ENCODE data around the gene SEC22C.
"Not testable (repeated sequence)": the region's sequence is repeated elsewhere in the genome, so short reads cannot be mapped to it uniquely, and the experiment has no call there.

SEC22C gene, protein sequence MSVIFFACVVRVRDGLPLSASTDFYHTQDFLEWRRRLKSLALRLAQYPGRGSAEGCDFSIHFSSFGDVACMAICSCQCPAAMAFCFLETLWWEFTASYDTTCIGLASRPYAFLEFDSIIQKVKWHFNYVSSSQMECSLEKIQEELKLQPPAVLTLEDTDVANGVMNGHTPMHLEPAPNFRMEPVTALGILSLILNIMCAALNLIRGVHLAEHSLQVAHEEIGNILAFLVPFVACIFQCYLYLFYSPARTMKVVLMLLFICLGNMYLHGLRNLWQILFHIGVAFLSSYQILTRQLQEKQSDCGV

DNA sequence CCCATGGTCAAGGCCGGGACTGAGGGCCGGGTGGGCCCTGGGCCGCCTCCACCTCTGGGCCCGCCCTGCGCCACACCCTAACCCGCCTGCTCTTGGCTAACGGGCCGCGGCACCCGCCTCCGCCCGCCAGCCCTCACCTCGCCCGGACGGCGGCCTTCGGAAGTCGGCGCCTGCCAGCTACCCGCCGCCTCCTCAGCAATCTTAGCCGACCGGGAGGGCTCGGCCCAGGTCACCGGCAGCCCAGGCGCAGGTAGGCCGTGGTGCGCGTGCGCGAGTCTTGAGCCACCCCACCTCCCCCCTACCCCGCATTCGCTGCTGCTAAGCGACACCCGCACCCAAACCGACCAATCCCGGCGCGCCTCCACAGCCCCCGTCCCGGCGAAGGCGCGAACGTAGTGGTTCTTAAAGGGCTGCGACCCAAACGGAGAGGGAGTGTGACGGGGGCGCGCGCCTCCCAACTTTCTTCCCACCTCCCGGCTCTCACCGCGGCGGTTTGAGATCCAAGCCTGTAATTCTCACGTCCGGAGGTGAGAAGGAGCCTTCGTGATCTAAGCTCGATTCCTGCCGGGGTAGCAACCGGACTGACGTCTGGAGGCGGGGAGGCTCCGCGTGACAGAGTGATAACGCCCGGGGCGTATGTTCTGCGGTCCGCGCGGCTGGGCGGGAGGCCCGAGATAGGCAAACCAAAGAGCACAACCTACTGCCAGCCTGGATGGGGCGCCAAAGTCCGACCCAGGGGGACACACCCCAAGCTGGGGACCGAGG, at the start of gene SEC22C:
SEC22C (minus strand) TSS at position 259 of the 765 bp plus-strand sequence. CDS start 12,921 bp downstream, outside the sequence.
- peak; percentile 69 to 74 for DNase-seq (ENCODE audit: low read depth in 2 of 2)

- DNase-seq (ENCODE audit: low read depth in 2 of 2): no peak
Measured at GRCh38 chr3:42613462-42613861, 31.7 kb upstream of the SEC22C start.

- no peak for DNase-seq (ENCODE audit: low read depth in 2 of 2)
Measured at GRCh38 chr3:42612928-42613327, 31.2 kb upstream of the SEC22C start.

GRCh38 chr3:42612217-42612616, 30.4 kb upstream of the SEC22C start:
- DNase-seq (ENCODE audit: low read depth in 2 of 2): no peak

DNA sequence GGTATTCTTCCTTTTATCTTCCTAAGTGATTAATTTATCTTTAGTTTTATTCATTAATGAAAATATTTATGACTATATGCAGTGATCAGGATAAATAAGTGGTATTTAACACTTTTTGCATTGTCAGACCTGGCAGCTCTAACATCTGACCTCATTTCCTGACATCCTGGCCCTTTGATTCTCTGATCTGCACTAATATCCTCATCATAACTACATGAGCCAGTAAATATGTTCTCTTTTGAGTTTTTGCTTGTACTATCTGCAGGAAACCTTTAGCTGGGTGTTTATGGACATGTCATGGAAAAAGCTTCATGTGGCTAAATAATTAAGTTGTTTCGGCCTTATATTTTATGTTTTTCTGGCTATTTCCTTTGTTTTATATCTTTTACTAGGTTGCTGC, 29.2 kb upstream of the SEC22C start:
- no peak for DNase-seq (ENCODE audit: low read depth in 2 of 2)

DNA sequence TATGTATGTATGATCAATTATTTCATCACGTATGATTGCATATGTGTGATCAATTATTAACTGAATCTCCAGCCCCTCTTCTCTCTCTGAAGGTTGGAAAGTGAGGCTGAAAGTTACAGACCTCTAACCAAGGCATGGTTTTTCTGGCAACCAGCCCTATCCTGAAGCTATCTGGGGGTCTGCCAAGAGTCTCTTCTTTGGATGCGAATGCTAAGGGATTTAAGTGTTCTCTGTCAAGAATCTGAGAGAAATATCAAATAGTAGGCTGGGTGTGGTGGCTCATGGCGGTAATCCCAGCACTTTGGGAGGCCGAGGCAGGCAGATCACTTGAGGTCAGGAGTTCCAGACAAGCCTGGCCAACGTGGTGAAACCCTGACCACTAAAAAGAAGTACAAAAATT, 26.8 kb upstream of the SEC22C start:
- peak in 1 of 2 experiments; percentile 8 for DNase-seq (ENCODE audit: low read depth in 2 of 2)

- DNase-seq (ENCODE audit: low read depth in 2 of 2): no peak
Measured at GRCh38 chr3:42605546-42606173, 23.9 kb upstream of the SEC22C start.

DNA sequence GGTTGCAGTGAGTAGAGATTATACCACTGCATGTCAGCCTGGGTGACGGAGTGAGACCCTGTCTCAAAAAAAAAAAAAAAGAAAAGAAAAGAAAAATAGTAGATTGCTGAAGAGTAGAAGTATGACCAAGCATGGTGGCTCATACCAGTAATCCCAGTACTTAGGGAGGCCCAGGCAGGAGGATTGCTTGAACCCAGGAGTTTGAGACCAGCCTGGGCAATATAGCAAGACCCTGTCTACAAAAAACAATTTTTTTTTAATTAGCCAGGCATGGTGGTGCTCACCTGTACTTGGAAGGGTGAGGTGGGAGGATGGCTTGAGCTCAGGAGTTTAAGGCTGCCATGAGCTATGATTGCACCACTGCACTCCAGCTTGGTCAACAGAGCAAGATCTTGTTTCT, 21.2 kb upstream of the SEC22C start:
- DNase-seq (ENCODE audit: low read depth in 2 of 2): no peak

DNA sequence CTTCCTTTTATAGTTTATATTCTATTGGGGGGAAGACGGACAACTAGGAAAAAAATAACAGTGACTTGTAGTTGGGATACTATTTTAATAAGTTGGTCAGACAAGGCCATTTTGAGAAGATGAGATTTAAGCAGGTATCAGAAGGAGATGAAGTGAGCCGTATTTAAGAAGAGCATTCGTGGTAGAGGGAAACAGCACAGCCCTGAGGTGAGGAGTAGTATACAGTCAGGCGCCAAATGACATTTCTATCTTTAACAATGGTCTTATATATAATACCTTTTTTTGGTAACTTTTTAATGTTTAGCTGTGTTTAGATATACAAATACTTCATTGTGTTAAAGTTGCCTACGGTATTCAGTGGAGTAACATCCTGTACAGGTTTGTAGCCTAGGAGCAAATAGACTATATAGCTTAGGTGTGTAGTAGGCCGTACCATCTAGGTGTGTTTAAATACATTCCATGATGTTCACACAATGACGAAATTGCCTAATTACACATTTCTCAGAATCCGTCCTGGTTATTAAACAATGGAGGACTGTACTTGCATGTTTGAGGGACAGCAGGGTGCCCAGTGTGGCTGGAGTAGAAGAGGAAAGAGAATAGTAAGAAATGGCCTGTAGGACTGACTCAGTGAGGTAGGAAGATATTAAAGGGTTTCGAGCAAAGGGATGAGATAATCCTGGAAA, 20.3 kb upstream of the SEC22C start:
- DNase-seq (ENCODE audit: low read depth in 2 of 2): no peak

DNA sequence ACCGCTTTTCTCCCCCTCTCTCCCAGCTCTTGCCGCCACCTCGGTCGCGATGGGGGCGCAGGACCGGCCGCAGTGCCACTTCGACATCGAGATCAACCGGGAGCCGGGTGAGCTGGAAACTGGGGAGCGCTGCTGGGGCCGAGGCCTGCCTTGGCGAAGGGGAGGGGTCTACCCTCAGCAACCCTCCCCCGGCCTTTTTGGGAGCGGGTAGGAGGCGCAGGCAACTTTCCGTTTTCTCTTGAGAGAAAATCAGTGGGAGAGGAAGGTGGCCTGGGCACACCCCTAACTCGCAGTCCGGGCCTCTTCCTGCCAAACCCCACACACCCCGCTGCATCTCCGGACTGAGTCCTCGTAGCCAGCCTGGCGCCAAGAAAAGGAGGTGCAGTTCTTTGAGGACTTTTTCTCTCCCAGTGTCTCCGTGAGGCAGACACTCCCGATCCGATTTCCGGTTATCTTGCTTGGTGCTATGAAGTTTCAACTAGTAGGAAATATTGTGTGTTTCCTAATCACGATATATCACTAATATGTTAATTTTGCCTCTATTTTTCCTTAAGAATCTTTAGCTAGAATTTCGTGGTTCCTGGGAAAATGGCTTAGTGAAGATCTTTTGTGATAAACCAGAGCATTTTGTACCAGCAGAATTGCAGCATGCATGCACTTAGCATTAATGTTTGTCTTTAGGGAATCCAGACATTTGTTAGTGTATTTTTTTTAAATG, 19.4 kb upstream of the SEC22C start:
- DNase-seq (ENCODE audit: low read depth in 2 of 2): peak; percentile 17 to 31

DNA sequence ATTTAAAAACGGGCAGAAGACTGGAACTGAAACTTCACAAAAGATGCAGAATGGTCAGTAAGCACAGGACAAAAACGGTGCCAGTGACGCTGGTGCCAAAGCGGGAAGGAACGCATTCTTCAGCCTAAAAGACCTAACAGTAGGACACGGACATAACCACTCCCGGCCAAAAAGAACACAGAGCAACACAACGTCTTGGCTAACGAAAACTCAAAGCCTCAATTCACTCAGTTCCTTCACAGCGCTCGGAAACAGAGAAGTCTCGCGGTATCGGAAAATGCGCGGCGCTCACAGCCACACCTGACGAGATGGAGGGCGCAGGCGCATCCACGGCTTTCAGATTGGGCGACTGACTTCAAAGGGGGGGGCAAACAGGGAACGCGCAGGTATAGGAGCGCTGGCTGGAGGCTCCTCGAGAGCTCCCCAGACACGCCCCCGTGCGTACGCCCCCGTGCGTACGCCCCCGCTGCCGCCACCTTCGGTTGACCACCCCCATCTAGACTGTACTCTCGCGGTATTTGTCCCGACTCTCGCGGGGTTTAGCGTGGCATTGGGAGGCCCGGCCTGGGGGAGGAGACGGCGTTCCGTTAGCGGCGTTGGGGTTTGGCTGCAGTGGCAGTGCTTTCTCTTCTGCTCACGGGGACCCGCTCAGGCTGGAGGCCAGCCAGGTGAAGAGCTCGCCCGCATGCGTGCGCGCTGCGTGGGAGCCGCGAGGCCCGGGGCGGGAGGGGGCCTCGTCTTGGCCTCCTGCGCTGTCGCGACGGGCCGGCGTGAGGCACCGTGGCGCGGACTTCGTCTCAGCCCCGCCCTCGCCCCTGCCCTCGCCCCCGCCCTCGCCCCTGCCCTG, 18.6 kb upstream of the SEC22C start, which contains the start of gene NKTR:
NKTR (plus strand) TSS at position 576 of the 847 bp plus-strand sequence. CDS start 321 bp downstream, outside the sequence.
- peak; percentile 98 for DNase-seq (ENCODE audit: low read depth in 2 of 2)

GRCh38 chr3:42597098-42597497, 15.3 kb upstream of the SEC22C start:
- DNase-seq (ENCODE audit: low read depth in 2 of 2): not testable (repeated sequence)

GRCh38 chr3:42595682-42596081, 13.9 kb upstream of the SEC22C start:
- no peak for DNase-seq (ENCODE audit: low read depth in 2 of 2)

GRCh38 chr3:42593635-42594034, 11.9 kb upstream of the SEC22C start:
- no peak for DNase-seq (ENCODE audit: low read depth in 2 of 2)

- no peak for DNase-seq (ENCODE audit: low read depth in 2 of 2)
Measured at GRCh38 chr3:42591811-42592210, 10.0 kb upstream of the SEC22C start.

DNA sequence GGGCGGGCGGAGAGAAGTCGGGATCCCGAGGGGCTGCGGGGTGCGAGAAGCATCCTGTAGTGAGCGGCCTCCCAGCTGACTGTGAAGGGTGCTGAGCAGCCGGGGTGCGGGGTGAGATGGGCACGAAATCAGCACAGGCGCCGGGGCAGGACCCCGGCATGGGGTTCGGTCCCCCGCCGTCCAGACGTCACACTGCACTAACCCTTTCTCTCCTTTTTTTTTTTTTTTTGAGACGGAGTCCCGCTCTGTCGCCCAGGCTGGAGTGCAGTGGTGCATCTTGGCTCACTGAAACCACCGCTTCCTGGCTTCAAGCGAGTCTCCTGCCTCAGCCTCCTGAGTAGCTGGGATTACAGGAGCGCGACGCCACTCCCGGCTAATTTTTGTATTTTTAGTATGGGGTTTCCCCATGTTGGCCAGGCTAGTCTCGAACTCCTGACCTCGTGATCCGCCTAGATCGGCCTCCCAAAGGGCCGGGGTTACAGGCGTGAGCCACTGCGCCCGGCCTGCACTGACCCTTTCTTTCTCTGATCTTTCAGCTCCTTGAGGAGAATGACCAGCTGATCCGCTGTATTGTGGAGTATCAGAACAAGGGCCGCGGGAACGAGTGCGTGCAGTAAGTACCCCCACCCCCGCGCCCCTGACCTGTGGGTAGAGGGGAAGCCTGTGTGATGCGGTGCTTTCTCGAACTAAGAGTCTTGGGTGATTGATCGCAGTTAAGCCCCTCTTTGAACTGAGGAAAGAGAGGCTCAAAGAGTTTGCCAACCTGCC, 9.4 kb upstream of the SEC22C start:
- no peak for DNase-seq (ENCODE audit: low read depth in 2 of 2)

DNA sequence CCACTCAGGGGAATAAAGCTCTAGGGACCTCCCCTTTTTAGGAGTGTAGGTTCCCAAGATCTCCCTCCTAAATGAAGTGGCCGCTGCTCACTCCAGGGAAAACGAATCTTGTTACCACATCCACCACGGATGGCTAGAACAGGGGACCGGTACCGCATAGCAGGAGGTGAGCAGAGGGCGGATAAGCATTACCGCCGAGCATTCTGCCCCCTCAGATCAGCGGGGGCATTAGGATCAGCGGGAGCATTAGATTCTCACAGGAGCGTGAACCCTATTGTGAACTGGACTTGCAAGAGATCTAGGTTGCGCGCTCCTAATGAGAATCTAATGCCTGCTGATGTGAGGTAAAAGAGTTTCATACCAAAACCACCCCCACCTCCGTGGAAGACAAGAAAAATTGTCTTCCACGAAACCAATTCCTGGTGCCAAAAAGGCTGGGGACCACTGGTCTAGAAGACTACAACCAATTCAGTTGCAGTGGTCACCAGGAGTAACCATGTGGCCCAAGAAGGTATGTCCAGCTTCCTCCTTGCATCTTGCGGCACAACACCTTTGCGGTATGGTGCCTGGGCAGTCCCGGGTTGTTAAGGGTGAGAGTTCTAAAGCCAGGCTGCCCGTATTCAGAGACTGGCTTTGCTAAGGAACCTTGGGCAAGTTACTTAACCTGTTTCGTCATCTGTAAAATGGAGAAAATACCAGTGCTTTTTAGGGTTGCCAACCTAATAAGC, 7.8 kb upstream of the SEC22C start:
- no peak for DNase-seq (ENCODE audit: low read depth in 2 of 2)

GRCh38 chr3:42588625-42589024, 6.9 kb upstream of the SEC22C start:
- no peak for DNase-seq (ENCODE audit: low read depth in 2 of 2)

Data from fibroblast of skin of left quadriceps (primary cell).